ENCODE data around the gene LMF2. TPM values are rescaled to one million over a fixed set of nuclear protein-coding genes. Genes with fewer than 3 reads are reported as not detected.

The LMF2 gene
- total RNA-seq, 3 donors from 2014 or later = 35.7 to 54.9 (median 39.5) TPM

GRCh38 chr22:50525104-50525857 lies 17.8 kb upstream of the LMF2 start, which contains the start of gene SCO2:
TSS of gene SCO2 (minus strand) at chr22:50525598. CDS start at chr22:50524411, 1,187 bp downstream.
- no peaks in the 10 kb centered on the region for H3K9me3 ChIP-seq
- DNase-seq (ENCODE audit: low spot score in 2 of 2) = peak; percentile 94 to 96
- TF ChIP-seq, protein P1, sequence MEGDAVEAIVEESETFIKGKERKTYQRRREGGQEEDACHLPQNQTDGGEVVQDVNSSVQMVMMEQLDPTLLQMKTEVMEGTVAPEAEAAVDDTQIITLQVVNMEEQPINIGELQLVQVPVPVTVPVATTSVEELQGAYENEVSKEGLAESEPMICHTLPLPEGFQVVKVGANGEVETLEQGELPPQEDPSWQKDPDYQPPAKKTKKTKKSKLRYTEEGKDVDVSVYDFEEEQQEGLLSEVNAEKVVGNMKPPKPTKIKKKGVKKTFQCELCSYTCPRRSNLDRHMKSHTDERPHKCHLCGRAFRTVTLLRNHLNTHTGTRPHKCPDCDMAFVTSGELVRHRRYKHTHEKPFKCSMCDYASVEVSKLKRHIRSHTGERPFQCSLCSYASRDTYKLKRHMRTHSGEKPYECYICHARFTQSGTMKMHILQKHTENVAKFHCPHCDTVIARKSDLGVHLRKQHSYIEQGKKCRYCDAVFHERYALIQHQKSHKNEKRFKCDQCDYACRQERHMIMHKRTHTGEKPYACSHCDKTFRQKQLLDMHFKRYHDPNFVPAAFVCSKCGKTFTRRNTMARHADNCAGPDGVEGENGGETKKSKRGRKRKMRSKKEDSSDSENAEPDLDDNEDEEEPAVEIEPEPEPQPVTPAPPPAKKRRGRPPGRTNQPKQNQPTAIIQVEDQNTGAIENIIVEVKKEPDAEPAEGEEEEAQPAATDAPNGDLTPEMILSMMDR (IDR thresholded peaks at IDR 0.05) = peak in 2 of 3 donors; percentile 26 to 41
- TF ChIP-seq POLR2AphosphoS5 (IDR thresholded peaks at IDR 0.05) = peak; percentile 62 to 79 (median 73)
- peak; percentile 47 for TF ChIP-seq POLR2A (IDR thresholded peaks at IDR 0.05)
- intact Hi-C loops (cut with DNase I; ENCODE audit: low total_unique reads) = loop anchor here (5.0 kb wide), 1 partner anchor 57 kb away; the partner anchor contains the start of gene CHKB
- H3K36me3 ChIP-seq = peaks cover 13% of the 10 kb centered on the region
- peaks cover 10 to 12% of the 10 kb centered on the region in 2 donors for H3K4me1 ChIP-seq
- no peaks in the 10 kb centered on the region for H3K27me3 ChIP-seq
- peak within 1 kb of the TSS; percentile 52 to 91 (median 81) for H3K4me3 ChIP-seq
- peak within 1 kb of the TSS; percentile 88 to 92 for H3K27ac ChIP-seq

- peaks cover 10 to 12% of the 10 kb centered on the region in 2 donors for H3K4me1 ChIP-seq
- no peaks in the 10 kb centered on the region for H3K9me3 ChIP-seq
- TF ChIP-seq POLR2AphosphoS5 (IDR thresholded peaks at IDR 0.05) = no peak
- TF ChIP-seq, protein P1 (IDR thresholded peaks at IDR 0.05) = no peak
- TF ChIP-seq POLR2A (IDR thresholded peaks at IDR 0.05) = no peak
- H3K36me3 ChIP-seq = peaks cover 13% of the 10 kb centered on the region
- no peak for DNase-seq (ENCODE audit: low spot score in 2 of 2)
- no peaks in the 10 kb centered on the region for H3K27me3 ChIP-seq
- H3K27ac ChIP-seq = peak overlapping the region; percentile 88 to 92
- intact Hi-C loops (cut with DNase I; ENCODE audit: low total_unique reads) = loop anchor here (5.0 kb wide), 1 partner anchor 58 kb away; the partner anchor contains the start of gene CHKB
- peak overlapping the region; percentile 52 to 91 (median 81) for H3K4me3 ChIP-seq
Observed at GRCh38 chr22:50524676-50525103, 17.2 kb upstream of the LMF2 start.

GRCh38 chr22:50523806-50524675 lies 16.5 kb upstream of the LMF2 start:
- Histone ChIP-seq H3K36me3 (peaks cover 13% of the 10 kb centered on the region), H3K27me3 (no peaks in the 10 kb centered on the region), H3K4me1 (peaks cover 10 to 12% of the 10 kb centered on the region in 2 donors), H3K4me3 (peak overlapping the region; percentile 52 to 91 (median 81)), H3K27ac (no peak overlapping the region), H3K9me3 (no peaks in the 10 kb centered on the region)
- TF ChIP-seq POLR2A (IDR thresholded peaks at IDR 0.05) = no peak
- TF ChIP-seq, protein P1 (IDR thresholded peaks at IDR 0.05) = no peak
- no peak for TF ChIP-seq POLR2AphosphoS5 (IDR thresholded peaks at IDR 0.05)
- intact Hi-C loops (cut with DNase I; ENCODE audit: low total_unique reads) = loop anchor here (1.0 kb wide), 1 partner anchor 80 kb away; no protein-coding TSS in a partner anchor
- DNase-seq (ENCODE audit: low spot score in 2 of 2) = no peak

DNA sequence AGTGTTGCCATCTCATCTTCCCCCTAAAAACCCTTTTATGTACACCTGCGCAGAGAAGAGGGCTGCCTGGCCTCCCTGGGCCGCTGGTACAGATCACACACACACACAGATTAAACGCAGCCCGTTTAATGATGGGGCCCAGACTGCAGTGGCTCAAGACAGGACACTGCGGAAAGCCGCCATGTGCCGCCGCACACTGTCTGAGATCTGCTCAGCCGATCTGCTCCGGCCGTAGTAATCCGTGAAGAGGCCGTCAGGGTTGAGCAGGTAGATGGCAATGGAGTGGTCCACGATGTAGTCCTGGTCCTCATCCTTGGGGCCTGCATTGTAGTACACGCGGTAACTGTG lies 15.9 kb upstream of the LMF2 start:
- Histone ChIP-seq H3K36me3 (peaks cover 13% of the 10 kb centered on the region), H3K4me1 (peaks cover 10 to 12% of the 10 kb centered on the region in 2 donors), H3K9me3 (no peaks in the 10 kb centered on the region), H3K27ac (no peak overlapping the region), H3K27me3 (no peaks in the 10 kb centered on the region), H3K4me3 (no peak overlapping the region)
- TF ChIP-seq, protein P1 (IDR thresholded peaks at IDR 0.05) = no peak
- no peak for TF ChIP-seq POLR2AphosphoS5 (IDR thresholded peaks at IDR 0.05)
- no peak for DNase-seq (ENCODE audit: low spot score in 2 of 2)
- intact Hi-C loops (cut with DNase I; ENCODE audit: low total_unique reads) = loop anchor here (1.0 kb wide), 1 partner anchor 81 kb away; no protein-coding TSS in a partner anchor

Measured in breast epithelium (tissue), 4 donors.